WTC11 (cell line): ENCODE results near the gene IL21R. TPM values are rescaled to one million over a fixed set of nuclear protein-coding genes. Genes with fewer than 3 reads are reported as not detected.

Experiments
- ATAC-seq: fragments of 200-7000 bp; cut with Tn5 transposase; 2 replicates; pipeline ENCODE4 v1.10.0; 2021; ENCODE audit warnings: mild to moderate bottlenecking, moderate library complexity
- CTCF ChIA-PET: fragments of 300-600 bp; sonication (Branson Sonifier 250); formaldehyde crosslinking; loops from one replicate; lab custom pipeline; 2021; ENCODE audit warnings: antibody characterized with exemption; lab: Charles Lee
- POLR2A ChIA-PET: fragments of 350-600 bp; sonication (Branson Sonifier 250); formaldehyde crosslinking; loops from one replicate; lab custom pipeline; 2021; ENCODE audit warnings: antibody characterized with exemption; lab: Charles Lee
- DNase-seq: peaks from one replicate; pipeline ENCODE4 v3.0.0; 2021; ENCODE audit warnings: low spot score
- H3K27ac Mint-ChIP-seq: 2 replicates; pipeline ENCODE4 v1.8.0; 2021; ENCODE audit warnings: mixed read lengths
- H3K27me3 Mint-ChIP-seq: 2 replicates; pipeline ENCODE4 v1.8.0; 2021; ENCODE audit warnings: low read depth, mild to moderate bottlenecking, moderate library complexity, mixed read lengths
- H3K36me3 Mint-ChIP-seq: 2 replicates; pipeline ENCODE4 v1.8.0; 2021; ENCODE audit warnings: mixed read lengths
- H3K4me1 Mint-ChIP-seq: 2 replicates; pipeline ENCODE4 v1.8.0; 2022; ENCODE audit warnings: mixed read lengths
- H3K4me3 Mint-ChIP-seq: 2 replicates; pipeline ENCODE4 v1.8.0; 2021; ENCODE audit warnings: mild to moderate bottlenecking, moderate library complexity, mixed read lengths
- H3K9me3 Mint-ChIP-seq: 2 replicates; pipeline ENCODE4 v1.8.0; 2021; ENCODE audit warnings: mixed read lengths
- AR ChIP-seq: fragments of 250-450 bp; sonication (Bioruptor Pico); IDR thresholded peaks from 2 replicates; pipeline ENCODE4 v1.9.0; 2021; ENCODE audit warnings: mild to moderate bottlenecking
- ARID4B ChIP-seq: sonication (generic); formaldehyde crosslinking; IDR thresholded peaks from 2 replicates; pipeline ENCODE4 v1.8.0; 2023; ENCODE audit warnings: missing genetic modification reagents, mild to moderate bottlenecking, borderline replicate concordance
- CREB1 ChIP-seq: sonication (generic); formaldehyde crosslinking; IDR thresholded peaks from 2 replicates; pipeline ENCODE4 v1.8.0; 2023; ENCODE audit warnings: mild to moderate bottlenecking, missing genetic modification reagents
- CREM ChIP-seq: sonication (generic); formaldehyde crosslinking; IDR thresholded peaks from 2 replicates; pipeline ENCODE4 v1.8.1; 2022; ENCODE audit warnings: mild to moderate bottlenecking, missing genetic modification reagents, moderate library complexity
- EMX1 ChIP-seq: fragments of 250-450 bp; sonication (Bioruptor Pico); IDR thresholded peaks from 2 replicates; pipeline ENCODE4 v1.8.0; 2021; ENCODE audit warnings: mild to moderate bottlenecking
- FOXJ3 ChIP-seq: sonication (generic); formaldehyde crosslinking; IDR thresholded peaks from 2 replicates; pipeline ENCODE4 v1.9.0; 2021; ENCODE audit warnings: missing genetic modification reagents, mild to moderate bottlenecking, borderline replicate concordance
- FOXK1 ChIP-seq: sonication (generic); formaldehyde crosslinking; IDR thresholded peaks from 2 replicates; pipeline ENCODE4 v1.8.0; 2022; ENCODE audit warnings: mild to moderate bottlenecking, moderate library complexity, missing genetic modification reagents
- FOXP4 ChIP-seq: sonication (generic); formaldehyde crosslinking; IDR thresholded peaks from 2 replicates; pipeline ENCODE4 v1.8.0; 2022; ENCODE audit warnings: mild to moderate bottlenecking, missing genetic modification reagents
- GRHL2 ChIP-seq: fragments of 250-450 bp; sonication (Bioruptor Pico); IDR thresholded peaks from 2 replicates; pipeline ENCODE4 v1.8.0; 2022; ENCODE audit warnings: mild to moderate bottlenecking, moderate library complexity; ENCODE audit not compliant: insufficient replicate concordance, severe bottlenecking
- GTF2I ChIP-seq: fragments of 250-450 bp; sonication (Bioruptor Pico); conservative IDR thresholded peaks from 2 replicates; pipeline ENCODE4 v1.4.0; 2021; ENCODE audit warnings: mild to moderate bottlenecking
- IRF2 ChIP-seq: sonication (generic); formaldehyde crosslinking; IDR thresholded peaks from 2 replicates; pipeline ENCODE4 v1.8.0; 2022; ENCODE audit warnings: low read depth, missing genetic modification reagents, borderline replicate concordance
- MLX ChIP-seq: sonication (generic); formaldehyde crosslinking; IDR thresholded peaks from 2 replicates; pipeline ENCODE4 v1.8.1; 2023; ENCODE audit warnings: mild to moderate bottlenecking, missing genetic modification reagents, moderate library complexity
- MXD4 ChIP-seq: fragments of 250-450 bp; sonication (Bioruptor Pico); IDR thresholded peaks from 2 replicates; pipeline ENCODE4 v1.8.0; 2021; ENCODE audit warnings: mild to moderate bottlenecking, moderate library complexity, borderline replicate concordance
- NR3C1 ChIP-seq: sonication (generic); formaldehyde crosslinking; conservative IDR thresholded peaks from 2 replicates; pipeline ENCODE4 v1.8.1; 2023; ENCODE audit warnings: low read depth, mild to moderate bottlenecking, missing genetic modification reagents
- RELA ChIP-seq: sonication (generic); formaldehyde crosslinking; IDR thresholded peaks from 2 replicates; pipeline ENCODE4 v1.8.1; 2022; ENCODE audit warnings: missing genetic modification reagents, mild to moderate bottlenecking, borderline replicate concordance
- RORB ChIP-seq: fragments of 250-450 bp; sonication (Bioruptor Pico); IDR thresholded peaks from 2 replicates; pipeline ENCODE4 v1.9.0; 2021; ENCODE audit warnings: mild to moderate bottlenecking
- ZNF121 ChIP-seq: sonication (generic); formaldehyde crosslinking; IDR thresholded peaks from 2 replicates; pipeline ENCODE4 v1.8.0; 2023; ENCODE audit warnings: missing genetic modification reagents
- ZNF232 ChIP-seq: sonication (generic); formaldehyde crosslinking; IDR thresholded peaks from 2 replicates; pipeline ENCODE4 v1.8.0; 2022; ENCODE audit warnings: mild to moderate bottlenecking, missing genetic modification reagents
- ZNF317 ChIP-seq: sonication (generic); formaldehyde crosslinking; IDR thresholded peaks from 2 replicates; pipeline ENCODE4 v1.8.1; 2023; ENCODE audit warnings: low read depth, mild to moderate bottlenecking, moderate library complexity, missing genetic modification reagents, borderline replicate concordance
- ZSCAN18 ChIP-seq: fragments of 250-450 bp; sonication (Bioruptor Pico); IDR thresholded peaks from 2 replicates; pipeline ENCODE4 v2.1.2; 2022; ENCODE audit warnings: mild to moderate bottlenecking, moderate library complexity
- total RNA-seq: library from RNA; stranded (reverse); gene quantifications from 3 replicates; pipeline ENCODE4 v1.2.3, GENCODE V29; 2021

IL21R gene
- total RNA-seq, 1 experiment from 2014 or later = 0.70 TPM

GRCh38 chr16:27444470-27444869, 42.5 kb downstream of the IL21R start:
- no peaks in the 10 kb centered on the region; the same call in 1 of the 2 replicates for H3K27me3 Mint-ChIP-seq
- H3K4me3 Mint-ChIP-seq = no peak overlapping the region
- DNase-seq (no peak), ATAC-seq (no peak)
- H3K27ac Mint-ChIP-seq = no peak overlapping the region
- ChIA-PET POLR2A (no interaction called here), CTCF (interaction anchor here (1.8 kb wide), 1 partner anchor 11 kb away, joined by 5 read pairs; no protein-coding TSS in a partner anchor)
- H3K4me1 Mint-ChIP-seq = peaks cover under 1% of the 10 kb centered on the region
- H3K9me3 Mint-ChIP-seq = peaks cover 15% of the 10 kb centered on the region
- TF ChIP-seq FOXK1 (no peak), AR (CRISPR knock-in tag) (no peak), ZNF121 (CRISPR knock-in tag) (no peak), RELA (CRISPR knock-in tag) (no peak), MXD4 (no peak), ZNF317 (CRISPR knock-in tag) (no peak), CREB1 (CRISPR knock-in tag) (no peak), ZNF232 (no peak), FOXP4 (CRISPR knock-in tag) (no peak), GRHL2 (CRISPR knock-in tag) (no peak), EMX1 (CRISPR knock-in tag) (no peak), ARID4B (CRISPR knock-in tag) (no peak), RORB (CRISPR knock-in tag) (no peak), NR3C1 (CRISPR knock-in tag) (no peak), GTF2I (CRISPR knock-in tag) (no peak), ZSCAN18 (CRISPR knock-in tag) (no peak), IRF2 (CRISPR knock-in tag) (no peak), CREM (no peak), MLX (no peak), FOXJ3 (no peak)
- H3K36me3 Mint-ChIP-seq = peaks cover 12% of the 10 kb centered on the region
